Stimulated activated CD4-positive, alpha-beta T cell treated with anti-CD3 and anti-CD28 coated beads, Interleukin-1b, Interleukin-23, amount 100 ng/mL, for 1 hour (primary cell): ENCODE results near the gene BASP1.
"Not testable (repeated sequence)": the region's sequence is repeated elsewhere in the genome, so short reads cannot be mapped to it uniquely, and the experiment has no call there.

Experiments used
- DNase-seq, 2 donors: peaks; one replicate each; pipeline ENCODE4 v3.0.0-alpha.2; 2020; ENCODE audit warnings: low read depth in 2 of 2

Gene BASP1

DNA sequence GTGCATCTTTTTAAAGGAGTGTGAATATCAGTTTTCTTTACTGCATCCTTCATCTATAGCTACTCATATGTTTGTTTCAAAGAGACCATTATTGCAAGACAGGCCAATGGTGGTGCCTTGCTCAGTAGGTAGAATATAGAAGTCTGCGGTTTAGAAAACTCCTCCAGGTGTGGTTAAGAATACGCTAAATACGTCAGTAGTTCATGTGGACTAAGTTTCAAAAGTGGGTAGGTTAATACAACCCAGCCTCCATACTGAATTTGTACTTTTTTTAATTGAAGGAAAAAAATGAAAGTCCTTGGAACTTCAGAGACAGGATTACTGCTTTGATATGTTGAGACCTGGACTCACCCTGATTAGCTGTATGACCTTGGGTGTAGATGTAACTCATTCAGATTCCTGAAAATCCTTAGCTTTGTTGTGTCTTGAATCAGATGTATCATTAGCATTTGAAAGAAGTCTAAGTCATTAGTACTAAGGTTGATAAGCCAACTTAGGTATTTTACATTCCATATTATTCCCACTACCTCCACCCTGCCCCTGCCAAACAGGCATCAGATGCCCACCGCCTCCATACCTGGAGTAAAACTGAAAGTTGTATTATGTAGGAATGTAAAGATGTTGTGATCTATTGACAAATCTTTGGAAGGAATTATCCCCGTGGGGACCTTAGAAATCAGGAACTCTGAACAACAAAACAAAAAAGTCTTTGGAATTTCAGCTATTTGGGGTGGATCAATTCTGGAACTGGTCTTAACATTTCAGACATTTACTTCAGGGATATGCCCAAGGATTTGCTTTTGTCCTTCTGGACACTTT, 6.1 kb downstream of the BASP1 start:
- no peak for DNase-seq

GRCh38 chr5:17224858-17225511, 7.6 kb downstream of the BASP1 start:
- DNase-seq, result no peak

- no peak for DNase-seq
Measured at GRCh38 chr5:17225520-17225919, 8.1 kb downstream of the BASP1 start.

DNA sequence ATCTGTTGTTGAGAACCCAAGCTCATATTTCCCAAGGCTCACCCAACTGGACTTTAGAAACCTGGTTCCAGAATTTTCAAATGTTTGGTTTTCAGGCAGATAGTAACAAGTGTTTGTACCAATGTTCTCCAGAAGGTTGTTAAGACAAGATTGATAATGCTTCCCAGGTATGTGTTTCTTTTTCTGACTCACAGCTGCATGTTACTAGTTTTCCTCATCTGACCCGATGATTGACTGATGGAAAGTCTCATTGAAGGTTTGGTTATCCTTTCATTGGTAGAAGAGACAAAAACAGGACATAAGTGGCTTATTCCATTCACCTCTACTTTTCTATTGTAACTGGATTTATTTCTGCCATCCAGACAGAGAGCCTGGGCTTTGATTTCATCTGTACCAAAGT, 10.4 kb downstream of the BASP1 start:
- DNase-seq, result no peak

GRCh38 chr5:17228821-17229291, 11.4 kb downstream of the BASP1 start:
- no peak for DNase-seq

DNA sequence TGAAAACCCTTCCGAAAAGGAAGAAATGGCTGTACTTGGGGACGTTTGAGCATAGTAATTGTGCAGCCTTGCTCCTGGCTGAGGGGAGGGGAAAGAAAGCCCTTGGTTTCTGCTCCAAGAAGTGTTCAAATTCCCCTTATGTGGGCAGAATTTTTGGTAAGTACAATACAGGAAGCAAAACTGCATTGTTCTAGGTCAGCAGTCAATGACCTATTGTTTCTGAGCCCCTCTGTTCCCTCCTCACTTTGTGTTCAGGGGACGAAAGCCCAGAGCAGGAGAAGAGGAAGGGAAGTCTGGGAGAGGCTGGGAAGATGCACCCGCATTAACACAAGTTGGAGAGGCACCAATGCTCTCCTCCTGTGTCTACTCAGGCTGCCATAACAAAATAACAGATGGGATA, 11.9 kb downstream of the BASP1 start:
- DNase-seq, result no peak

DNA sequence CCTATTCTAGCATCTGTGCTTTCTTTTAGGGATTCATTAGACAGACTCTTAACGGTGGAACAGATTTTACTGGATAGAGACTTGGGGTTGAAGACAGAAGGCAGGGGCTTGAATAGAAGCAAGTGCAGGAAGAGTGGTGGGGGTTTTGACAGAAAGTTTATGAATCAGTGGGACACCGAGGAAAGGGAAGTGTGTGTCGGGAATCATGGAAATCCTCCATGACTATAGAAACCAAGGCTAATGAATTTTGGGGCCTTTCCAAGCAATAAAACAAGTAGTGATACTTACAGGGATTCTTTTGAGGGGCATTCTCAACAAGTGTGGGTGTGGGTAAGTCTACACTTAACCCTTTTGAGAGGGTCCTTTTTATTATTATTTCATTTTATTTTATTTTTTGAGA, 12.8 kb downstream of the BASP1 start:
- no peak for DNase-seq

GRCh38 chr5:17230808-17231525, 13.5 kb downstream of the BASP1 start:
- no peak for DNase-seq

DNA sequence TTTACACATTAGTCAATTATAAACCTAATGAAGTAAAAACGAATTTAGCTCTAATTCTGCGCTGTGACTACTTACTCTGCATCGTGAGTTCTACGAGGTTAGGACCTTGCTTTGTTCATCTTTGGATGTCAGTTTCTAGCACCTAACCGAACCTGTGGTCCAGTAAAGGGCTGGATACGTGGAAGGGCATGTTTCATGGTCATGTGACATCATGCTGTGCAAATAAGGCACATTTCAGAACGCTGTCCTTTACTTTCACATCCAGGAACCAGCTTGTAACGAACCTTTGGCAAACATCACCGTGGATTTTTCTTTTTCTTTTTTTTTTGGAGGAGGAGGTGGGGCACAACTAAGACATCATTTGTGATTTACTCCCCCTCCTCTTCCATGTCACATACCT, 15.0 kb downstream of the BASP1 start:
- no peak for DNase-seq

GRCh38 chr5:17233488-17233887, 16.1 kb downstream of the BASP1 start:
- no peak for DNase-seq

GRCh38 chr5:17234374-17234773, 16.9 kb downstream of the BASP1 start:
- no peak for DNase-seq

DNA sequence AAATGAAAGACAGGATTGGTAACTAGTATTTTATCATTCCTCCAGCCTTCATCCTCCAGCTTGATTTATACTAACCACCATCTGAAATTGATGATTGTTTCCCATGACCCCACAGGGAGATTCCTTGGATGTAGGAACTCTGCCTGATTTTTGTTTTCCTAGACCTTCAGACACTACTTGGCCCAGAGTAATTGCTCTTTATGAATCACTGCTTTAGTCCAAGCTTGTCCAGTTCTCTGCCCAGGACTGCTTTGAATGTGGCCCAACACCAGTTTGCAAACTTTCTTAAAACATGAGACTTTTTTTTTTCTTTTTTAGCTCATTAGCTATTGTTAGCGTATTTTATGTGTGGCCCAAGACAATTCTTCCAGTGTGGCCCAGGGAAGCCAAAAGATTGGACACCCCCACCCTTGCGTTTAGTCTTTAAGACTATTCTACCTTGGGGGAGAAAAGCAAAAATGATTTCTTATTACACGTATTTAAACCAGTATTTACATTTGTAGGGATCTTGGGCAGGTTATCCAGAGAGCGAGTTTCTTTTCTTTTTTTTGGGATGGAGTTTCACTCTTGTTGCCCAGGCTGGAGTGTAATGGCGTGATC, 18.4 kb downstream of the BASP1 start:
- DNase-seq, result no peak

DNA sequence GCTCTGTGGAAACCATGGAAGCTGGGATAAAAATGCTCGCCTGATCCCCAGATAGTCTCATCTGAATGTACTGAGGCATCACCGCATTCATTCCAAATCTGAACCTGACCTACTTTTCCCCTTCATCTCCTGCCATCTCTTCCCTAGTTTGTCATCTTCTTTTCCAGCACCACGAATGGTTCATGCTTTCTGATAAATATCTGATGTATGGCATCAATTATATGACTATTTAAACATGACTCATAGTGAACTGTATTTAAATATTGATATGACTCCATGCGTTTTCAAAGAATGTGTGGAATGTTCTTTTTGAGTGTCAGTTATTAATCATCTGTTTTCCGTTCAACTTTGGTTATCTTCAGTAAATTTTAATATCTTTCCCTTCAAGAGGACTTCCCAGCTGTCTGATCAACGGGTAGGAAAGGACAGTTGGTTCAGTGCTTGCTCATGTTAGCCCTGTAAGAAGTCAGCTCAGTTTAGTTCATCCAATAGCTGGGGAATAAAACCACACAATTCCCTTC, 21.1 kb downstream of the BASP1 start:
- DNase-seq, result no peak

GRCh38 chr5:17239953-17240352, 22.5 kb downstream of the BASP1 start:
- DNase-seq, result no peak

GRCh38 chr5:17240487-17240886, 23.1 kb downstream of the BASP1 start:
- no peak for DNase-seq

- DNase-seq, result no peak
Measured at GRCh38 chr5:17241635-17242034, 24.2 kb downstream of the BASP1 start.

GRCh38 chr5:17243287-17244063, 26.0 kb downstream of the BASP1 start:
- no peak for DNase-seq

- DNase-seq, result no peak
Measured at GRCh38 chr5:17249029-17249634, 31.7 kb downstream of the BASP1 start.

GRCh38 chr5:17249841-17250240, 32.4 kb downstream of the BASP1 start:
- DNase-seq, result not testable (repeated sequence)

- DNase-seq, result no peak
Measured at GRCh38 chr5:17252543-17252942, 35.1 kb downstream of the BASP1 start.
